ENCODE measurements around the gene PLD5.

DNA sequence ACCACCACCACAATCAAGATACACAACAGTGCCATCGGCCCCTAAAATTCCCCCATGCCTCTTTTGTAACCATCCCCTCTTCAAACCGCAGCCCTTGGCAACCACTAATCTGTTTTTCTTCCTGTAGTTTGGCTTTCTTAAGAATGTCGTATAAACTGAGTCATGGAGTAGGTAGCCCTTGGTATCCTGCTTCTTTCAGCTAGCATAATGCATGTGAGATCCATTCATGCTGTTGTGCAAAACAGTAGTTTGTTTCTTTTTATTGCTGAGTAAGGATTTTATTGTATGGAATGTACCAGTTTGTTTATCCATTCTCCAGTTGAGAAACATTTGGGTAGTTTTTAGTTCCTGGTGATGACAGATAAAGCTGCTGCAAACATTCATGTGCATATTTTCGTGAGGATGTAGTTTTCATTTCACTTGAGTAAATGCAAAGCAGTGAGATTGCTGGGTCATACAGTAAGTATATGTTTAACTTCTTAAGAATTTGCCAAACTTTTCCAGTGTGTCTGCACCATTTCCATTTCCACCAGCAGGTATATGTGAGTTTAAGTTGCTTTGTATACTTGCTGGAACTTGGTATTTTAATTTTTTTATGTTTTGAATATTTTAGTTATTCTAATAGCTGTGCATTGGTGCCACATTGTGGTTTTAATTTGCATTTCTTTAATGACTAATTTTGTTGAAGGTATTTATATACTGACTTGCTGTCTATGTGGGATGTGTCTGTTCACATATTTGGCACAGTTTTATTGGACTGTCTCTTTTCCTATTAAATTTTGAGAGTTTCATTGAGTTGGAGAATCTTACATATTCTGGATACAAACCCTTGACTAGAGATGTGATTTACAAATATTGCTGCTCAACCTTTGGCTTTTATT is 377.2 kb downstream of the PLD5 start:
- TF ChIP-seq, protein P1, sequence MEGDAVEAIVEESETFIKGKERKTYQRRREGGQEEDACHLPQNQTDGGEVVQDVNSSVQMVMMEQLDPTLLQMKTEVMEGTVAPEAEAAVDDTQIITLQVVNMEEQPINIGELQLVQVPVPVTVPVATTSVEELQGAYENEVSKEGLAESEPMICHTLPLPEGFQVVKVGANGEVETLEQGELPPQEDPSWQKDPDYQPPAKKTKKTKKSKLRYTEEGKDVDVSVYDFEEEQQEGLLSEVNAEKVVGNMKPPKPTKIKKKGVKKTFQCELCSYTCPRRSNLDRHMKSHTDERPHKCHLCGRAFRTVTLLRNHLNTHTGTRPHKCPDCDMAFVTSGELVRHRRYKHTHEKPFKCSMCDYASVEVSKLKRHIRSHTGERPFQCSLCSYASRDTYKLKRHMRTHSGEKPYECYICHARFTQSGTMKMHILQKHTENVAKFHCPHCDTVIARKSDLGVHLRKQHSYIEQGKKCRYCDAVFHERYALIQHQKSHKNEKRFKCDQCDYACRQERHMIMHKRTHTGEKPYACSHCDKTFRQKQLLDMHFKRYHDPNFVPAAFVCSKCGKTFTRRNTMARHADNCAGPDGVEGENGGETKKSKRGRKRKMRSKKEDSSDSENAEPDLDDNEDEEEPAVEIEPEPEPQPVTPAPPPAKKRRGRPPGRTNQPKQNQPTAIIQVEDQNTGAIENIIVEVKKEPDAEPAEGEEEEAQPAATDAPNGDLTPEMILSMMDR (IDR thresholded peaks at IDR 0.05): no peak
- no peak for TF ChIP-seq POLR2A (IDR thresholded peaks at IDR 0.05)

Data from testis (tissue), 2 donors.